Gastroesophageal sphincter (tissue), 4 donors: ENCODE results near the gene APOB. TPM values are rescaled to one million over a fixed set of nuclear protein-coding genes. Genes with fewer than 3 reads are reported as not detected.

Experiments
- ATAC-seq: fragments of 150-250 bp; one replicate; pipeline ENCODE4 v1.9.1; 2016; ENCODE audit warnings: mild to moderate bottlenecking, moderate library complexity
- H3K27ac ChIP-seq, 4 donors: fragments of 200-600 bp; sonication (generic) in 3 of 4; 1 replicate in 3 of 4; 2 replicates in 1 of 4; pipeline ENCODE4 v1.5.1; 2016 to 2019
- H3K27me3 ChIP-seq: fragments of 200-600 bp; sonication (generic); one replicate; pipeline ENCODE4 v1.5.1; 2019
- H3K36me3 ChIP-seq, 2 donors: fragments of 200-600 bp; sonication (generic); one replicate each; pipeline ENCODE4 v1.5.1; 2019; ENCODE audit warnings: control low read depth in 1 of 2
- H3K4me1 ChIP-seq, 3 donors: fragments of 200-600 bp; sonication (generic); 1 replicate in 2 of 3; 2 replicates in 1 of 3; pipeline ENCODE4 v1.5.1; 2016 to 2019; ENCODE audit warnings: control low read depth in 2 of 3
- H3K4me3 ChIP-seq, 2 donors: fragments of 200-600 bp; sonication (generic); one replicate each; pipeline ENCODE4 v1.5.1; 2019; ENCODE audit warnings: mild to moderate bottlenecking in 1 of 2, moderate library complexity in 1 of 2
- H3K9me3 ChIP-seq, 3 donors: fragments of 200-600 bp; sonication (generic); one replicate each; pipeline ENCODE4 v1.5.1; 2017 to 2019; ENCODE audit warnings: control low read depth in 2 of 3
- CTCF ChIP-seq, 4 experiments: fragments of 200-600 bp in 2 of 4; fragments of 450-650 bp in 2 of 4; sonication (generic) in 1 of 4; IDR thresholded peaks; one replicate each; pipeline ENCODE4 v1.5.1; 2017 to 2019; ENCODE audit warnings: antibody characterized with exemption in 4 of 4, mild to moderate bottlenecking in 2 of 4, moderate library complexity in 2 of 4
- EP300 ChIP-seq: sonication (generic); formaldehyde crosslinking; IDR thresholded peaks from one replicate; pipeline ENCODE4 v1.6.1; 2017; ENCODE audit warnings: antibody characterized with exemption, mild to moderate bottlenecking
- POLR2A ChIP-seq, 2 donors: fragments of 450-650 bp; IDR thresholded peaks; one replicate each; pipeline ENCODE4 v1.6.1; 2017; ENCODE audit warnings: antibody characterized with exemption in 2 of 2, mild to moderate bottlenecking in 2 of 2, moderate library complexity in 1 of 2
- POLR2AphosphoS5 ChIP-seq: sonication (generic); formaldehyde crosslinking; IDR thresholded peaks from one replicate; pipeline ENCODE4 v1.6.1; 2017; ENCODE audit warnings: antibody characterized with exemption
- WGBS, 2 donors: methylation state at CpG; one replicate each; pipeline ENCODE4 v1.1.5; 2018; ENCODE audit warnings: low coverage in 1 of 2; 5-methylcytosine and 5-hydroxymethylcytosine counted together
- total RNA-seq, 4 donors: library from RNA; depleted of rRNA; stranded (reverse); fragments of >200 nt; gene quantifications; one replicate each; pipeline ENCODE4 v1.1.0, GENCODE V29; 2016

Gene APOB
- total RNA-seq, 4 donors from 2014 or later = 1.2 to 7.8 (median 2.8) TPM

GRCh38 chr2:21001225-21001946, 42.5 kb downstream of the APOB start:
- Histone ChIP-seq H3K9me3 (no peaks in the 10 kb centered on the region), H3K36me3 (no peaks in the 10 kb centered on the region), H3K27ac (no peak overlapping the region), H3K4me1 (no peaks in the 10 kb centered on the region), H3K27me3 (no peaks in the 10 kb centered on the region), H3K4me3 (no peak overlapping the region)
- TF ChIP-seq POLR2AphosphoS5 (no peak), CTCF (IDR thresholded peaks at IDR 0.05) (no peak), POLR2A (IDR thresholded peaks at IDR 0.05) (no peak), EP300 (no peak)
- ATAC-seq = no peak
- 81 to 87% methylated on average over 4 of the region's 4 CpGs for WGBS, 2 donors

DNA sequence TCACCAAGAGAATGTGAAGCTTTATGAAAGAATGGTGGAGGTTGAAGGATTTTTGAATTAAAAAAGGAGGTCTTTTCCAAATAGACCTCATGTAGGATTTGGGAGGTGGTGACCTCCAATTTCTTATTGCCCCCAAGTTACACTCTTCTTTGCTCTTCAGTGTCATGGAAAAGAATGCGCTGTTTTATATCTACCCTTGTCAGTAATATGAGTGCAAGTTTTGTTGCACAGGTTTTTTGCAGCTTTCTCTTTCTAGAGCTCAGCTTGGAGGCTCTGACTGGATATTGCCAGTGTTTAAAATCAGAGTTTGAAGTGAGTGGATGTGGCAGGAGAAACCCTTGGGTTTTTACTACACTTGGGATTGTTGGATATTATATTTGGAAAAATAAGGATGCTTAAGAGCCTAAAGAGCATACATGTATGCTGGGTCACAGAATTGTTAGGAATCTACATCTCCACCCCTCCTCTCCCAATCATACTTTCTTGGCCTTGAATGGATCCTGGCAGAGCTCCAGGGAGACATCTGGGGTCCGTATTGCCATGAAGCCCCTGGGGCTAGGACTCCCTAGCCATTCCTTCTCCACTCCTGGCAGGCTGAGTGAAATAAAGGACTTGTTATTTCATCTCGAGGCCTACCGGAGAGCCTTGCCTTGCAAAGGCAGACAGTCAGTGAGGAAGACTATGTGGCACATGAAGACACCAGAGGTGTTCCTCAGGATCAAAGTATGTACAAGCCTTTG, 43.8 kb downstream of the APOB start:
- H3K27me3 ChIP-seq = no peaks in the 10 kb centered on the region
- H3K36me3 ChIP-seq = no peaks in the 10 kb centered on the region
- peaks cover 0 to 2% (median 0%) of the 10 kb centered on the region in 3 donors for H3K4me1 ChIP-seq
- no peak for TF ChIP-seq CTCF (IDR thresholded peaks at IDR 0.05)
- no peak for TF ChIP-seq POLR2A (IDR thresholded peaks at IDR 0.05)
- no peak for TF ChIP-seq POLR2AphosphoS5
- TF ChIP-seq EP300 = no peak
- ATAC-seq = no peak
- H3K4me3 ChIP-seq = no peak overlapping the region
- H3K9me3 ChIP-seq = no peaks in the 10 kb centered on the region
- no peak overlapping the region for H3K27ac ChIP-seq
- 58 to 82% methylated on average over 2 to 4 of the region's 4 CpGs for WGBS, 2 donors

GRCh38 chr2:20998972-20999905, 44.6 kb downstream of the APOB start:
- Histone ChIP-seq H3K4me3 (no peak overlapping the region), H3K9me3 (no peaks in the 10 kb centered on the region), H3K4me1 (peaks cover 0 to 10% (median 0%) of the 10 kb centered on the region in 3 donors), H3K36me3 (no peaks in the 10 kb centered on the region), H3K27ac (no peak overlapping the region), H3K27me3 (no peaks in the 10 kb centered on the region)
- 87 to 92% methylated on average over 5 of the region's 5 CpGs for WGBS, 2 donors
- ATAC-seq = no peak
- TF ChIP-seq POLR2A (IDR thresholded peaks at IDR 0.05) (no peak), EP300 (no peak), POLR2AphosphoS5 (no peak), CTCF (IDR thresholded peaks at IDR 0.05) (no peak)

DNA sequence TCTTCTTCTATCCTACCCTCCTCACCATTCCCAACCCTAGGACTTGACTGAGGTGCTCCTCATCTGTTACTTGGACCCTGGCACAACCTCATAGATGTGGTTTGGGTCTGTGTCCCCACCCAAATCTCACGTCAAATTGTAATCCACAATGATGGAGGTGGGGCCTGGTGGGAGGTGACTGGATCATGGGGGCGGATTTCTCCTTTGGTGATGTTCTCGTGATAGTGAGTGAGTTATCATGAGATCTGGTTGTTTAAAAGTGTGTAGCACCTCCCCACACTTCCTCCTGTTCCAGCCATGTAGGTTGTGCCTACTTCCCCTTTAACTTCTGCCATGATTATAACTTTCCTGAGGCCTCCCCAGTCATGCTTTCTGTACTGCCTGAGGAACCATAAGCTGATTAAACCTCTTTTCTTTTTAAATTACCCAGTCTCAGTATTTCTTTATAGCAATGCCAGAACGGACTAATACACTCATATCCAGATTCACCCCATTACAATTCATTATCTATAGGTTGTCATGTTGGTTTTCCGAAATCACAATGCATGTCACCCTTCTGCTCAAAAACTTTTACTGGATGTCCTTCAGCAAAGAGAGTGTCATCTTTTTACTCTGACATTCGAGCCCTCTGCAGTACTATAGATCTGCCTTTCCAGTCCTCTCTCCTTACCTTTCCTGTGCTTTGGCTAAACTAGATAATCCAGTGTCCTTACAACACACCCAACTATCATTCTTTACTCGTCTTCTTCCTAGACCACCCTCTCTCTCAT, 45.7 kb downstream of the APOB start:
- WGBS, 2 donors = 86 to 88% methylated on average over 7 of the region's 7 CpGs
- no peak overlapping the region for H3K27ac ChIP-seq
- no peak overlapping the region for H3K4me3 ChIP-seq
- H3K4me1 ChIP-seq = peaks cover 0 to 21% (median 0%) of the 10 kb centered on the region in 3 donors
- ATAC-seq = no peak
- no peaks in the 10 kb centered on the region for H3K36me3 ChIP-seq
- H3K27me3 ChIP-seq = no peaks in the 10 kb centered on the region
- no peaks in the 10 kb centered on the region for H3K9me3 ChIP-seq
- TF ChIP-seq POLR2A (IDR thresholded peaks at IDR 0.05) (no peak), POLR2AphosphoS5 (no peak), EP300 (no peak), CTCF (IDR thresholded peaks at IDR 0.05) (no peak)
